MM.1S (cell line): ENCODE data around the gene PTPRG.

Experiments used
- DNase-seq: peaks from one replicate; pipeline ENCODE4 v3.0.0-alpha.2; 2015
- H2AFZ ChIP-seq: fragments of 300-600 bp; sonication (generic); 2 replicates; pipeline ENCODE4 v1.6.0; 2016; ENCODE audit warnings: antibody characterized with exemption, low read length
- H3F3A ChIP-seq: fragments of 300-600 bp; sonication (generic); 2 replicates; pipeline ENCODE4 v1.6.1; 2016; ENCODE audit warnings: mild to moderate bottlenecking, antibody characterized with exemption, low read length, moderate library complexity, mixed read lengths; ENCODE audit not compliant: insufficient read depth
- H3K27ac ChIP-seq: fragments of 300-600 bp; sonication (generic); 2 replicates; pipeline ENCODE4 v1.5.1; 2016; ENCODE audit warnings: mild to moderate bottlenecking, low read length
- H3K27me3 ChIP-seq: fragments of 300-600 bp; sonication (generic); replicated peaks from 2 replicates; pipeline ENCODE4 v1.6.0; 2016; ENCODE audit warnings: low read length; ENCODE audit not compliant: insufficient read depth
- H3K36me3 ChIP-seq: fragments of 300-600 bp; sonication (generic); replicated peaks from 2 replicates; pipeline ENCODE4 v1.6.1; 2016; ENCODE audit warnings: mild to moderate bottlenecking, low read length, mixed read lengths; ENCODE audit not compliant: insufficient read depth
- H3K4me1 ChIP-seq: fragments of 300-600 bp; sonication (generic); 2 replicates; pipeline ENCODE4 v1.6.1; 2016; ENCODE audit warnings: low read length, mixed read lengths
- H3K4me2 ChIP-seq: fragments of 300-600 bp; sonication (generic); 2 replicates; pipeline ENCODE4 v1.6.0; 2016; ENCODE audit warnings: low read depth, low read length
- H3K4me3 ChIP-seq: fragments of 300-600 bp; sonication (generic); 2 replicates; pipeline ENCODE4 v1.5.1; 2016; ENCODE audit warnings: low read length, mixed read lengths
- H3K79me2 ChIP-seq: fragments of 300-600 bp; sonication (generic); 2 replicates; pipeline ENCODE4 v1.6.1; 2016; ENCODE audit warnings: mixed run types, low read length, mixed read lengths
- H3K9ac ChIP-seq: fragments of 300-600 bp; sonication (generic); 2 replicates; pipeline ENCODE4 v1.6.1; 2016; ENCODE audit warnings: low read length, mixed read lengths
- H3K9me2 ChIP-seq: fragments of 300-600 bp; sonication (generic); replicated peaks from 2 replicates; pipeline ENCODE4 v1.6.1; 2016; ENCODE audit warnings: mild to moderate bottlenecking, low read length, mixed read lengths; ENCODE audit not compliant: insufficient read depth
- H3K9me3 ChIP-seq: fragments of 300-600 bp; sonication (generic); replicated peaks from 2 replicates; pipeline ENCODE4 v1.6.1; 2016; ENCODE audit warnings: mild to moderate bottlenecking, low read length, mixed read lengths; ENCODE audit not compliant: insufficient read depth
- H4K20me1 ChIP-seq: fragments of 300-600 bp; sonication (generic); 2 replicates; pipeline ENCODE4 v1.6.1; 2016; ENCODE audit warnings: mild to moderate bottlenecking, low read length, moderate library complexity, mixed read lengths; ENCODE audit not compliant: insufficient read depth
- EZH2 ChIP-seq: fragments of 300-600 bp; sonication (generic); optimal IDR thresholded peaks from 2 replicates; pipeline ENCODE3; 2017; ENCODE audit warnings: low read depth, mild to moderate bottlenecking, antibody characterized with exemption, low read length, mixed read lengths
- EZH2phosphoT487 ChIP-seq: fragments of 300-600 bp; sonication (generic); IDR thresholded peaks from 2 replicates; pipeline ENCODE4 v1.6.1; 2018; ENCODE audit warnings: antibody characterized with exemption, low read length
- TF ChIP-seq, protein P1 (sequence below): fragments of 300-600 bp; sonication (generic); IDR thresholded peaks from 2 replicates; pipeline ENCODE4 v1.5.1; 2016; ENCODE audit warnings: antibody characterized with exemption, low read length, mixed read lengths

PTPRG gene

DNA sequence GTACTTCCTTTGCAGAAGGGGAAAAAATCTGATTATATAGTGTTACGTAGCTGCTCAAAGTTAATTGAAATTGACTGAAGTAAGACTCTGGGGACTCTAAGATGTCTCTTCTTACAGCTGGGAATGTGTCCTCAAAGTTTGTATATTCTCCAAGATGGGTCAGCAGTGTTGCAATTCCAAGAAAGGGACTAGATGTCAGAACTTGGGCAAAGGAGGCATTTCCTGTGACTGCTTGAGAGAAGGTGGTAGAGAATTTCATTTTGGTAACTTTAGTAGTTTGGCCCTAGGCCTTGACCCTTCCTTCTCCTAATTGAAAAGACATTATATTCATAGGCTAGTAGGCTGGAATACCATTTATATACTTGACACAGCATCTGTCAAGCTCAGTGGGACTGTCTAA, 33.9 kb downstream of the PTPRG start:
- H3K4me1 ChIP-seq, result no peaks in the 10 kb centered on the region
- no peaks in the 10 kb centered on the region for H3K9me3 ChIP-seq
- DNase-seq, result no peak
- H3K36me3 ChIP-seq, result no peaks in the 10 kb centered on the region
- no peak overlapping the region for H2AFZ ChIP-seq
- H3K4me2 ChIP-seq, result no peak overlapping the region
- no peaks in the 10 kb centered on the region for H4K20me1 ChIP-seq
- no peak overlapping the region for H3K9ac ChIP-seq
- TF ChIP-seq, protein P1, sequence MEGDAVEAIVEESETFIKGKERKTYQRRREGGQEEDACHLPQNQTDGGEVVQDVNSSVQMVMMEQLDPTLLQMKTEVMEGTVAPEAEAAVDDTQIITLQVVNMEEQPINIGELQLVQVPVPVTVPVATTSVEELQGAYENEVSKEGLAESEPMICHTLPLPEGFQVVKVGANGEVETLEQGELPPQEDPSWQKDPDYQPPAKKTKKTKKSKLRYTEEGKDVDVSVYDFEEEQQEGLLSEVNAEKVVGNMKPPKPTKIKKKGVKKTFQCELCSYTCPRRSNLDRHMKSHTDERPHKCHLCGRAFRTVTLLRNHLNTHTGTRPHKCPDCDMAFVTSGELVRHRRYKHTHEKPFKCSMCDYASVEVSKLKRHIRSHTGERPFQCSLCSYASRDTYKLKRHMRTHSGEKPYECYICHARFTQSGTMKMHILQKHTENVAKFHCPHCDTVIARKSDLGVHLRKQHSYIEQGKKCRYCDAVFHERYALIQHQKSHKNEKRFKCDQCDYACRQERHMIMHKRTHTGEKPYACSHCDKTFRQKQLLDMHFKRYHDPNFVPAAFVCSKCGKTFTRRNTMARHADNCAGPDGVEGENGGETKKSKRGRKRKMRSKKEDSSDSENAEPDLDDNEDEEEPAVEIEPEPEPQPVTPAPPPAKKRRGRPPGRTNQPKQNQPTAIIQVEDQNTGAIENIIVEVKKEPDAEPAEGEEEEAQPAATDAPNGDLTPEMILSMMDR, result no peak
- TF ChIP-seq EZH2phosphoT487 (no peak), EZH2 (no peak)
- H3K27me3 ChIP-seq, result no peaks in the 10 kb centered on the region
- H3F3A ChIP-seq, result no peaks in the 10 kb centered on the region
- 0 out of 2 replicates have a peak, but pooled peaks cover 3% of the 10 kb centered on the region for H3K79me2 ChIP-seq
- H3K4me3 ChIP-seq, result no peak overlapping the region
- no peak overlapping the region for H3K27ac ChIP-seq
- H3K9me2 ChIP-seq, result no peaks in the 10 kb centered on the region

DNA sequence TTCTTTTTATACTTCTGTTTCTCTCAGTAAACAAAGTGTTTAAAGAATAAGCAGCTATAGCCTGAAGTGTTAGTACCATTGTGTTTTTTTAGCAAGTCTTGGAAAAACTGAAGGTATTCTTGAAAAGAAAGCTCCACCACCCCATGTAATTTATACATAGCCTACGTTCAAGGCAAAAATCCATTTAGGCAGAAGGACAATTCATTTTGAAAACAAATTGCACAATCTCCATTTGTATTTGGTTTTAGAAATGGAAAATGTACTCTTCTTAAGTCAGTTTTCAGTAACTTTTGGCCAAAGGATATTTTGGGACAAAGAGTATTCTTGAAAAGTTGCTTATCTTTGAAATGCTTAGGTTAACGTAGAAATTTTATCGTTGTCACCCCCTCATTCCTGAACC, 34.5 kb downstream of the PTPRG start:
- Histone ChIP-seq H3K9me3 (no peaks in the 10 kb centered on the region), H4K20me1 (no peaks in the 10 kb centered on the region), H3F3A (no peaks in the 10 kb centered on the region), H2AFZ (no peak overlapping the region), H3K4me1 (no peaks in the 10 kb centered on the region), H3K79me2 (0 out of 2 replicates have a peak, but pooled peaks cover 3% of the 10 kb centered on the region), H3K9ac (no peak overlapping the region), H3K27ac (no peak overlapping the region), H3K4me2 (no peak overlapping the region), H3K4me3 (no peak overlapping the region), H3K36me3 (no peaks in the 10 kb centered on the region), H3K9me2 (no peaks in the 10 kb centered on the region), H3K27me3 (no peaks in the 10 kb centered on the region)
- no peak for DNase-seq
- TF ChIP-seq EZH2phosphoT487 (no peak), EZH2 (no peak)
- TF ChIP-seq, protein P1, result no peak

DNA sequence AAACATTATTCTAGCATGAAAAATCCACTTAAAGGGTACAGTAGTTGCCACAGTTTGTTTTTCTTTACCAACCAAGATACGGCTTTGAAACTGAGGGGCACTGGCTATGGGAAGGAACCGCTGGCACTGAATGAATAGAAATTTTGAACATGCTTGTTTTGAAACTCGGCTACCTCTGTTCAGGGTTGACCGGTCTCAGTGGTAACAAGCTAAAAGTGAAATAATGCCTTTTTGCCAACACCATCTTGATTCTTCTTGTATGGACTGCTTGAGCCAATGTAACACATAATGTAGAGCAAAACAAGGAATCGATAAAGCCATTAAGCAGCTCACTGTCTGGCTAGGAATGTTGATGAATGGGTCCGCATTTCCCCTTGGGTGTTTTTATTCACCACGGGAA, 36.5 kb downstream of the PTPRG start:
- Histone ChIP-seq H4K20me1 (no peaks in the 10 kb centered on the region), H3K9ac (no peak overlapping the region), H3K4me1 (no peaks in the 10 kb centered on the region), H2AFZ (no peak overlapping the region), H3K27ac (no peak overlapping the region), H3F3A (no peaks in the 10 kb centered on the region), H3K27me3 (no peaks in the 10 kb centered on the region), H3K36me3 (no peaks in the 10 kb centered on the region), H3K9me2 (no peaks in the 10 kb centered on the region), H3K4me3 (no peak overlapping the region), H3K4me2 (no peak overlapping the region), H3K9me3 (no peaks in the 10 kb centered on the region), H3K79me2 (0 out of 2 replicates have a peak, but pooled peaks cover 1% of the 10 kb centered on the region)
- TF ChIP-seq EZH2 (no peak), EZH2phosphoT487 (no peak)
- TF ChIP-seq, protein P1, result no peak
- no peak for DNase-seq
